ENCODE measurements around the gene B4GALT3.

B4GALT3 gene

DNA sequence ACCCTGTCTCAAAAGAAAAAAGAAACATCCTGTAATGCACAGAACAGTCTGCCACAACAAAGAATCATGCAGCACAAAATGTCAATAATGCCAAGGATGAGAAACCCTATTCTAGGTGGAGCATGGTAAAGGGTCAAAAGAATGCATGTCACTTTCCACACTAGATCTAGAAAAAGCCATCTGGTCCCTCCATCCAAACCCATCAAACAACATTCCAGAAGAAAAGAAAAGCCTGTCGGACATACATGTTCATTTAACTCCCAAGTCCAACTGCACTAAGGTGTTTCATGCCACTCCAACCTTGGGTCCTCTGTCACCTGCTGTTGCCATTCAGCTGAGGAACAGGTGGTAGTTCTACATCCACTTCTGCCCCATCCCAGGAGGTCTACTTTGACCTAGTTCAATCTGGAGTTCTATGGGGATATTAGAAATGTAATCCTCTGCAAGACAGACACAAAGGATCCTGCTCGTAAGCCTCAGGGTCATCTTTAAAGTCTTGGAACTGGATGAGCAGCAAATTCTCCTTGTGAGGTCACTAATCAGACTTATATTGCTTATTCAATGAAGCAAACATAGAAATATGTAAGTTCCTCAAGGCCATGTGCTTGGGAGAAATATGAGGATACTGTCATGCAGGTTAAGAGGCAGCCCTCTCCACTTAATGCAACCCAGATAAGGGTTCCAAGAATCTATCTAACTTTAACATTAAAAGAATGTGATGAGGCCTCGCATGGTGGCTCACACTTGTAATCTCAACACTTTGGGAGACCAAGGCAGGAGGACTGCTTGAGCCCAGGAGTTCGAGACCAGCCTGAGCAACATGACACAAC lies 48.5 kb downstream of the B4GALT3 start:
- DNase-seq (ENCODE audit: low spot score): no peak

DNA sequence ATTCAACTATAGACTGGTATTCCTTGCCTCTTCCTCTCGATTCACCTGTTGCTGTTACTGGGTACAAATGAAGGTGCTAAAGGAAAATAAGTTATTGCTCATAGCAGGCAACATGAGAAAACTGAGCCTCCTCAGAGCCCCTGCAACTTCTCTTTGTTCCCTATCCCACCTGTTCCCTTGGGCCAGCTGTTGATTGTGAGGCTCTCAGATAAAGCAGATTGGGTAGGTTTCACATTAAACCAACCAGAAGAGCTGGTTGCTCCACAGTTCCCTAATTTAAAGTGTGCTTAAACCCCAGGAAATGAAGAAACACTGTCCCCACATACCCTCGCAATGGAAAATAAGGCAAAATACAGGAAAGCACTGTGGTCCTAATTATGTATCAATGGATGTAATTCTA lies 49.7 kb downstream of the B4GALT3 start:
- DNase-seq (ENCODE audit: low spot score): no peak

DNA sequence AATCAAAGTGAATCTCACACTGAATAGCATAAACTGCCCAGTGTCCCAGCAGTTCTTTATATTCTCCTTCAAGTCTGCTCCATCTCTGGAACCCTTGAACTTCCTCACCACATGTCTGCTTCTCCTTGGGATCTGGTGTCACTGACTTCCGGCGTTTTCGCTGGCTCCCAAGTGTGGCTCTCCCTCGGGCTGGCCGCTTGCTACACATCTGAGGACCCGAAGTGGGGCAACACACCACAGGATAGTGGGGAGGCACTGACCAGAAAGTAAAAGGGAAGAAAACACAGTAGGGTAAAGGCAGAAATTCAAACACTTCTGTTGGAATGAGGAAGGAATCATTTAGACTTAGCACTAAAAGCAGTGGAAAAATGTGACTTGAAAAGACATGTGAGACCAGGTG lies 54.3 kb downstream of the B4GALT3 start:
- no peak for DNase-seq (ENCODE audit: low spot score)

DNA sequence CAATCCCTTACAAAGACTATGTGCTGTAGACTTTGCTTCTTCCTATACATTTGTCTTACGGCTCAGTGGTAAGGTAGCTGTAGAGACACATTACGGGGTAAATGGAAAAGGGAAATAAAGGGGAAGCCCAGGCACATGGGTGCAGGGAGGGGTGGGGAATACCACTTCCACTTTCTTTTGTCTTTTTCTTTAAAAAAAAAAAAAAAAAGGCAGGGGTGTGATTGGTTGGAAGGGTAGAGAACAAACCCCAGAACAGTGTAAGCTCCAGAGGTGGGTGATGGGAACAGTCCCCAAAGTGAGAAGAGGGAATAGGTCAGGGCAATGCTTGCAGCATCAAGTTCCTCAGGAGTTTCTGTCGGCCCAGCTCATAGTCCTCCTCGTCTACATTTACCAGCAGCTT lies 55.5 kb downstream of the B4GALT3 start:
- DNase-seq (ENCODE audit: low spot score): no peak

Data from hepatic stellate cell (primary cell).